ENCODE measurements around the gene AK9.

AK9 gene

GRCh38 chr6:109701774-109702173 lies 10.8 kb upstream of the AK9 start:
- Histone ChIP-seq H4K20me1 (ENCODE audit: insufficient read depth, low read length) (no peaks in the 10 kb centered on the region), H3K9me3 (ENCODE audit: low read length) (no peaks in the 10 kb centered on the region), H3K4me2 (ENCODE audit: low read length) (no peak overlapping the region), H3K27ac (ENCODE audit: low read depth, low read length, poor library complexity, severe bottlenecking) (no peak overlapping the region), H3K9ac (ENCODE audit: low read length) (no peak overlapping the region), H2AFZ (ENCODE audit: low read length) (no peak overlapping the region), H3F3A (ENCODE audit: insufficient read depth, low read length) (no peaks in the 10 kb centered on the region), H3K4me1 (ENCODE audit: insufficient read depth, low read length, severe bottlenecking) (peaks cover 5% of the 10 kb centered on the region), H3K79me2 (ENCODE audit: insufficient read depth, low read length) (no peaks in the 10 kb centered on the region), H3K27me3 (ENCODE audit: insufficient read depth, low read length) (no peaks in the 10 kb centered on the region), H3K36me3 (ENCODE audit: insufficient read depth, low read length) (no peaks in the 10 kb centered on the region), H3K9me2 (ENCODE audit: low read depth, low read length) (no peaks in the 10 kb centered on the region), H3K4me3 (ENCODE audit: low read depth, low read length, poor library complexity, severe bottlenecking) (no peak overlapping the region)
- TF ChIP-seq CTCF (IDR thresholded peaks at IDR 0.05; ENCODE audit: low read length) = no peak
- no peak for TF ChIP-seq EZH2 (IDR thresholded peaks at IDR 0.05; ENCODE audit: borderline replicate concordance, low read length)

GRCh38 chr6:109701221-109701620 lies 10.2 kb upstream of the AK9 start:
- H3K79me2 ChIP-seq (ENCODE audit: insufficient read depth, low read length) = no peaks in the 10 kb centered on the region

GRCh38 chr6:109696355-109696754 lies 5.4 kb upstream of the AK9 start:
- Histone ChIP-seq H3K9ac (ENCODE audit: low read length) (no peak overlapping the region), H2AFZ (ENCODE audit: low read length) (no peak overlapping the region), H3K9me3 (ENCODE audit: low read length) (no peaks in the 10 kb centered on the region), H4K20me1 (ENCODE audit: insufficient read depth, low read length) (no peaks in the 10 kb centered on the region), H3K27ac (ENCODE audit: low read depth, low read length, poor library complexity, severe bottlenecking) (no peak overlapping the region), H3K79me2 (ENCODE audit: insufficient read depth, low read length) (no peaks in the 10 kb centered on the region), H3K27me3 (ENCODE audit: insufficient read depth, low read length) (no peaks in the 10 kb centered on the region), H3K4me2 (ENCODE audit: low read length) (no peak overlapping the region), H3K9me2 (ENCODE audit: low read depth, low read length) (no peaks in the 10 kb centered on the region), H3K4me3 (ENCODE audit: low read depth, low read length, poor library complexity, severe bottlenecking) (no peak overlapping the region), H3K4me1 (ENCODE audit: insufficient read depth, low read length, severe bottlenecking) (peaks cover 20% of the 10 kb centered on the region), H3F3A (ENCODE audit: insufficient read depth, low read length) (no peaks in the 10 kb centered on the region), H3K36me3 (ENCODE audit: insufficient read depth, low read length) (peaks cover 7% of the 10 kb centered on the region; the same call in 1 of the 2 replicates)
- no peak for TF ChIP-seq EZH2 (IDR thresholded peaks at IDR 0.05; ENCODE audit: borderline replicate concordance, low read length)

More at GRCh38 chr6:109701221-109701620, 10.2 kb upstream of the AK9 start:
- H3K4me3 ChIP-seq (ENCODE audit: low read depth, low read length, poor library complexity, severe bottlenecking) = no peak overlapping the region
- no peak overlapping the region for H3K4me2 ChIP-seq (ENCODE audit: low read length)
- peaks cover under 1% of the 10 kb centered on the region; the same call in 1 of the 2 replicates for H3K36me3 ChIP-seq (ENCODE audit: insufficient read depth, low read length)
- H3K9ac ChIP-seq (ENCODE audit: low read length) = no peak overlapping the region
- TF ChIP-seq EZH2 (IDR thresholded peaks at IDR 0.05; ENCODE audit: borderline replicate concordance, low read length) (no peak), CTCF (IDR thresholded peaks at IDR 0.05; ENCODE audit: low read length) (no peak)
- H4K20me1 ChIP-seq (ENCODE audit: insufficient read depth, low read length) = no peaks in the 10 kb centered on the region
- no peaks in the 10 kb centered on the region for H3K9me3 ChIP-seq (ENCODE audit: low read length)
- no peaks in the 10 kb centered on the region for H3K27me3 ChIP-seq (ENCODE audit: insufficient read depth, low read length)
- no peaks in the 10 kb centered on the region for H3K9me2 ChIP-seq (ENCODE audit: low read depth, low read length)
- no peak overlapping the region for H2AFZ ChIP-seq (ENCODE audit: low read length)
- no peak overlapping the region for H3K27ac ChIP-seq (ENCODE audit: low read depth, low read length, poor library complexity, severe bottlenecking)
- H3F3A ChIP-seq (ENCODE audit: insufficient read depth, low read length) = no peaks in the 10 kb centered on the region
- H3K4me1 ChIP-seq (ENCODE audit: insufficient read depth, low read length, severe bottlenecking) = no peaks in the 10 kb centered on the region

- H3K9ac ChIP-seq (ENCODE audit: low read length) = no peak overlapping the region
- H2AFZ ChIP-seq (ENCODE audit: low read length) = no peak overlapping the region
- no peaks in the 10 kb centered on the region for H3K9me3 ChIP-seq (ENCODE audit: low read length)
- no peak overlapping the region for H3K27ac ChIP-seq (ENCODE audit: low read depth, low read length, poor library complexity, severe bottlenecking)
- H3K4me3 ChIP-seq (ENCODE audit: low read depth, low read length, poor library complexity, severe bottlenecking) = no peak overlapping the region
- H3K9me2 ChIP-seq (ENCODE audit: low read depth, low read length) = no peaks in the 10 kb centered on the region
- no peaks in the 10 kb centered on the region for H3F3A ChIP-seq (ENCODE audit: insufficient read depth, low read length)
- peaks cover 20% of the 10 kb centered on the region for H3K4me1 ChIP-seq (ENCODE audit: insufficient read depth, low read length, severe bottlenecking)
- H3K4me2 ChIP-seq (ENCODE audit: low read length) = no peak overlapping the region
- no peaks in the 10 kb centered on the region for H3K27me3 ChIP-seq (ENCODE audit: insufficient read depth, low read length)
- no peak for TF ChIP-seq EZH2 (IDR thresholded peaks at IDR 0.05; ENCODE audit: borderline replicate concordance, low read length)
- peak; percentile 54 for TF ChIP-seq CTCF (IDR thresholded peaks at IDR 0.05; ENCODE audit: low read length)
- H3K36me3 ChIP-seq (ENCODE audit: insufficient read depth, low read length) = peaks cover 7% of the 10 kb centered on the region; the same call in 1 of the 2 replicates
- no peaks in the 10 kb centered on the region for H4K20me1 ChIP-seq (ENCODE audit: insufficient read depth, low read length)
- no peaks in the 10 kb centered on the region for H3K79me2 ChIP-seq (ENCODE audit: insufficient read depth, low read length)
Observed at GRCh38 chr6:109695468-109695867, 4.5 kb upstream of the AK9 start.
